PC-9 (cell line): ENCODE results near the gene KNCN. TPM values are rescaled to one million over a fixed set of nuclear protein-coding genes. Genes with fewer than 3 reads are reported as not detected.

Experiments used
- BruUV-seq: library from RNA; stranded (reverse); fragments of 400-500 nt; replicated peaks from 2 replicates; lab custom pipeline; 2021; lab: Mats Ljungman, UMichigan
- CTCF ChIA-PET: fragments of 300-600 bp; sonication (Branson Sonifier 250); formaldehyde crosslinking; loops from one replicate; lab custom pipeline; 2022; ENCODE audit warnings: antibody characterized with exemption; lab: Charles Lee
- POLR2A ChIA-PET: fragments of 300-600 bp; sonication (Branson Sonifier 250); formaldehyde crosslinking; loops from one replicate; lab custom pipeline; 2022; ENCODE audit warnings: antibody characterized with exemption; ENCODE audit not compliant: unreplicated experiment; lab: Charles Lee
- DNase-seq, 2 experiments: peaks; one replicate each; pipeline versions ENCODE4 v3.0.0 to v3.0.0-alpha.2; 2015 to 2022; ENCODE audit warnings: mixed read lengths in 1 of 2
- H2AFZ ChIP-seq: fragments of 200-600 bp; sonication (generic); 2 replicates; pipeline ENCODE4 v1.8.1; 2017; ENCODE audit warnings: antibody characterized with exemption
- H3F3A ChIP-seq: fragments of 200-600 bp; sonication (generic); 2 replicates; pipeline ENCODE4 v1.8.1; 2017; ENCODE audit warnings: antibody characterized with exemption, mild to moderate bottlenecking, low read depth; ENCODE audit not compliant: insufficient read depth
- H3K27ac ChIP-seq: fragments of 200-600 bp; sonication (generic); 2 replicates; pipeline ENCODE4 v1.6.1; 2016; ENCODE audit warnings: mixed run types
- H3K27me3 ChIP-seq: fragments of 200-600 bp; sonication (generic); 2 replicates; pipeline ENCODE4 v1.6.1; 2016; ENCODE audit warnings: low read depth, mixed run types; ENCODE audit not compliant: insufficient read depth
- H3K36me3 ChIP-seq: fragments of 200-600 bp; sonication (generic); 2 replicates; pipeline ENCODE4 v1.6.1; 2016; ENCODE audit warnings: low read depth, mixed run types
- H3K4me1 ChIP-seq: fragments of 200-600 bp; sonication (generic); replicated peaks from 2 replicates; pipeline ENCODE4 v1.6.1; 2016; ENCODE audit warnings: mixed run types; ENCODE audit not compliant: insufficient read depth
- H3K4me2 ChIP-seq: fragments of 200-600 bp; sonication (generic); 2 replicates; pipeline ENCODE4 v1.6.1; 2017; ENCODE audit warnings: mixed run types
- H3K4me3 ChIP-seq: fragments of 200-600 bp; sonication (generic); 2 replicates; pipeline ENCODE4 v1.6.1; 2016; ENCODE audit warnings: mixed run types
- H3K79me2 ChIP-seq: fragments of 200-600 bp; sonication (generic); 2 replicates; pipeline ENCODE4 v1.6.1; 2017; ENCODE audit warnings: low read depth, mixed run types
- H3K9me2 ChIP-seq: fragments of 200-600 bp; sonication (generic); 2 replicates; pipeline ENCODE4 v1.8.1; 2017; ENCODE audit warnings: mild to moderate bottlenecking; ENCODE audit not compliant: insufficient read depth
- H3K9me3 ChIP-seq: fragments of 200-600 bp; sonication (generic); 2 replicates; pipeline ENCODE4 v1.8.1; 2016; ENCODE audit warnings: low read depth; ENCODE audit not compliant: insufficient read depth
- H4K20me1 ChIP-seq: fragments of 200-600 bp; sonication (generic); 2 replicates; pipeline ENCODE4 v1.8.1; 2017; ENCODE audit not compliant: insufficient read depth
- EZH2 ChIP-seq: fragments of 200-600 bp; sonication (generic); IDR thresholded peaks from 2 replicates; pipeline ENCODE4 v1.8.0; 2017; ENCODE audit warnings: antibody characterized with exemption, low read depth
- intact Hi-C: fragments of 100-400 bp; cut with micrococcal nuclease; formaldehyde crosslinking; loops from one replicate; pipeline ENCODE4 v1.10.0; 2022; ENCODE audit not compliant: unreplicated experiment
- total RNA-seq: library from RNA; stranded (reverse); gene quantifications from 2 replicates; pipeline ENCODE4 v1.2.3, GENCODE V29; 2021
- TF ChIP-seq, protein P1 (sequence below): fragments of 200-600 bp; sonication (generic); conservative IDR thresholded peaks from 2 replicates; pipeline ENCODE4 v1.6.1; 2017; ENCODE audit warnings: mixed run types, antibody characterized with exemption, mild to moderate bottlenecking, moderate library complexity

The KNCN gene
- total RNA-seq, 1 experiment from 2014 or later, result not detected

- H3K36me3 ChIP-seq, result no peaks in the 10 kb centered on the region
- H3K9me3 ChIP-seq, result no peaks in the 10 kb centered on the region
- POLR2A ChIA-PET, result no interaction called here
- H4K20me1 ChIP-seq, result no peaks in the 10 kb centered on the region; the same call in 1 of the 2 replicates
- no peak overlapping the region for H2AFZ ChIP-seq
- TF ChIP-seq, protein P1, sequence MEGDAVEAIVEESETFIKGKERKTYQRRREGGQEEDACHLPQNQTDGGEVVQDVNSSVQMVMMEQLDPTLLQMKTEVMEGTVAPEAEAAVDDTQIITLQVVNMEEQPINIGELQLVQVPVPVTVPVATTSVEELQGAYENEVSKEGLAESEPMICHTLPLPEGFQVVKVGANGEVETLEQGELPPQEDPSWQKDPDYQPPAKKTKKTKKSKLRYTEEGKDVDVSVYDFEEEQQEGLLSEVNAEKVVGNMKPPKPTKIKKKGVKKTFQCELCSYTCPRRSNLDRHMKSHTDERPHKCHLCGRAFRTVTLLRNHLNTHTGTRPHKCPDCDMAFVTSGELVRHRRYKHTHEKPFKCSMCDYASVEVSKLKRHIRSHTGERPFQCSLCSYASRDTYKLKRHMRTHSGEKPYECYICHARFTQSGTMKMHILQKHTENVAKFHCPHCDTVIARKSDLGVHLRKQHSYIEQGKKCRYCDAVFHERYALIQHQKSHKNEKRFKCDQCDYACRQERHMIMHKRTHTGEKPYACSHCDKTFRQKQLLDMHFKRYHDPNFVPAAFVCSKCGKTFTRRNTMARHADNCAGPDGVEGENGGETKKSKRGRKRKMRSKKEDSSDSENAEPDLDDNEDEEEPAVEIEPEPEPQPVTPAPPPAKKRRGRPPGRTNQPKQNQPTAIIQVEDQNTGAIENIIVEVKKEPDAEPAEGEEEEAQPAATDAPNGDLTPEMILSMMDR, result no peak
- TF ChIP-seq EZH2, result no peak
- intact Hi-C loops, result no loop called here
- peaks cover 2% of the 10 kb centered on the region for H3K27me3 ChIP-seq
- DNase-seq, result peak in 1 of 2 experiments; percentile 35
- H3K27ac ChIP-seq, result no peak overlapping the region
- H3K4me1 ChIP-seq, result no peaks in the 10 kb centered on the region
- BruUV-seq, result no TSS peak
- H3K79me2 ChIP-seq, result no peaks in the 10 kb centered on the region
- H3K9me2 ChIP-seq, result no peaks in the 10 kb centered on the region
- H3K4me2 ChIP-seq, result no peak overlapping the region
- no peak overlapping the region for H3K4me3 ChIP-seq
- CTCF ChIA-PET, result no interaction called here
- no peaks in the 10 kb centered on the region for H3F3A ChIP-seq
Observed at GRCh38 chr1:46539972-46540371, 11.5 kb downstream of the KNCN start.

- no peak for TF ChIP-seq EZH2
- TF ChIP-seq, protein P1, result no peak
- H3K27me3 ChIP-seq, result peaks cover 7% of the 10 kb centered on the region
- no peaks in the 10 kb centered on the region for H3K4me1 ChIP-seq
- H3F3A ChIP-seq, result no peaks in the 10 kb centered on the region
- H4K20me1 ChIP-seq, result no peaks in the 10 kb centered on the region
- BruUV-seq, result no TSS peak
- no peaks in the 10 kb centered on the region for H3K9me3 ChIP-seq
- H3K9me2 ChIP-seq, result no peaks in the 10 kb centered on the region
- no peak overlapping the region for H3K27ac ChIP-seq
- intact Hi-C loops, result no loop called here
- ChIA-PET POLR2A (no interaction called here), CTCF (interaction anchor here (1.2 kb wide), 1 partner anchor 9 kb away, joined by 3 read pairs; no protein-coding TSS in a partner anchor)
- no peak overlapping the region for H3K4me2 ChIP-seq
- H3K79me2 ChIP-seq, result no peaks in the 10 kb centered on the region
- H2AFZ ChIP-seq, result no peak overlapping the region
- H3K36me3 ChIP-seq, result no peaks in the 10 kb centered on the region
- no peak overlapping the region for H3K4me3 ChIP-seq
- DNase-seq, result no peak
Observed at GRCh38 chr1:46538147-46538546, 13.3 kb downstream of the KNCN start.

DNA sequence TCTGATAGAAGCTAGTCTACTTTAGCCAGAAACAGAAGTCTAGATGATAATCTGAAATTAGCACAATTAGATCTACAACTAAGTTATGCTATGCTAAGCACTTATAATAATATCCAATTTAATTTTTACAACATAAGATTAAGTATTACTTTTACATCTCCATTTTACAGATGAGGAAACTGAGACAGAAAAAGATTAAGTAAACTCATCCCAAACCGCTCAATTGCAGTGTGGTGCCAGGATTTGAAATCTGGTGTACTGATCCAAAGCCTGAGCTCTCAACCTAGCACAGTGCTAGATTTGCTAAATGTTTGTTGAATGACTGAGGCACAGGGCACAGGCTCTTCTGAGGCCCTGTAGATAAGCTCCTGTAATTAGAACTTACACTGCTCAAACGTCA is 13.8 kb downstream of the KNCN start:
- TF ChIP-seq EZH2, result no peak
- TF ChIP-seq, protein P1, result no peak
- no peak overlapping the region for H3K27ac ChIP-seq
- no peaks in the 10 kb centered on the region for H3K9me3 ChIP-seq
- no peaks in the 10 kb centered on the region for H3K9me2 ChIP-seq
- no TSS peak for BruUV-seq
- H4K20me1 ChIP-seq, result no peaks in the 10 kb centered on the region
- H3K27me3 ChIP-seq, result peaks cover 7% of the 10 kb centered on the region
- H3F3A ChIP-seq, result no peaks in the 10 kb centered on the region
- ChIA-PET POLR2A (no interaction called here), CTCF (interaction anchor here (0.7 to 1.2 kb wide), 2 partner anchors 9 to 102 kb away, joined by 3 read pairs; no protein-coding TSS in a partner anchor)
- no peaks in the 10 kb centered on the region for H3K79me2 ChIP-seq
- no peak overlapping the region for H3K4me3 ChIP-seq
- peak in 1 of 2 experiments; percentile 9 for DNase-seq
- H3K4me2 ChIP-seq, result no peak overlapping the region
- no peaks in the 10 kb centered on the region for H3K36me3 ChIP-seq
- intact Hi-C loops, result no loop called here
- no peak overlapping the region for H2AFZ ChIP-seq
- no peaks in the 10 kb centered on the region for H3K4me1 ChIP-seq
